DMS114 treated with DMSO at 0.1 percent for 48 hours (cell line): ENCODE data around the gene ASAP3.

Experiments
- DNase-seq: peaks from one replicate; lab custom pipeline; 2025; ENCODE audit not compliant: unreplicated experiment; lab: John Stamatoyannopoulos, UW

Gene ASAP3

GRCh38 chr1:23424293-23425192 lies 59.4 kb downstream of the ASAP3 start, which contains the start of gene TCEA3:
Gene TCEA3 (minus strand): TSS chr1:23424748. CDS start chr1:23424633, 115 bp downstream.
- peak; percentile 14 for DNase-seq

DNA sequence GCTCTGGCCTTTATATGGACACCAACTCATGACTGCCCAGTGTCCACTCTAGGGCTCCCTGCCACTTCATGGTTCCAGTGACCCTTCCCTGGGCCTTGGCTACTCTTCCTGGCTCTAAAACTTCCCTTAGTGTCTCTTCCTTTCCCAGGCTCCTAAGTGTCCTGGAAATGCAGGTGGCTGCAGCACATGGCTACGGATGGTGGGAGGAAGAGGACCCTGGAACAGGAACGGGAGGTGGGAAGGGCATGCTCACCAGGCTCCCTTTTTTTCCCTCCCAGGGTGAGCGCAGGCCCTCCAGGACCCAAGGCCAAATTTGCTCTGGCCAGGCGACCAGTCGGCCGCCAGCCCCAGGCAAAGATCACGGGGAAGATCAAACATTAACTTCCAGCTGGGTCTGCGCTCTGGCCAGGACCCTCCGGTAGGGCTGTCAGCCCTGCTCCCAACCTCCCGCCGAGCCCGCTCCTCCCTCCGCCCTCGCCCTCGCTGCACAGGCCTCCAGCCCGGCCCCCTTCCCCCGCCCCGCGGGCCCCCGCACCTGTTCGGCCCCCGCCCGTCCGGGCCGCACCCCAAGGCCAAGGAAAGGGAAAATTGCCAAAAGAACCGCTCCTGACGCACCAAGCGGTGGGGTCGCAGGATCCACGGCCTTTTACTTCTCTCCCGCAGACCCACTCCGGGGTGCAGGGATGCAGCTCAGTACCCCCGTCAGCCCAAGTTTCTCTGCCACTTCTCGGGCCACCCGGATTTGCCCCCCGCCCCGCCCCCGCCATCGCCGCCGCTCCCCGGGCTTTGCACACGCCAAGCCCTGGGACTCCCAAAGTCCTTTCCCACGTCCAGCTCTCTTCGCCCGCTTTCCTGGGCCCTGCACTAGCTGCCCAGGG lies 60.3 kb downstream of the ASAP3 start:
- peak; percentile 26 for DNase-seq

GRCh38 chr1:23422941-23423340 lies 61.0 kb downstream of the ASAP3 start:
- DNase-seq, result no peak

GRCh38 chr1:23422241-23422877 lies 61.6 kb downstream of the ASAP3 start:
- peak; percentile 17 for DNase-seq

DNA sequence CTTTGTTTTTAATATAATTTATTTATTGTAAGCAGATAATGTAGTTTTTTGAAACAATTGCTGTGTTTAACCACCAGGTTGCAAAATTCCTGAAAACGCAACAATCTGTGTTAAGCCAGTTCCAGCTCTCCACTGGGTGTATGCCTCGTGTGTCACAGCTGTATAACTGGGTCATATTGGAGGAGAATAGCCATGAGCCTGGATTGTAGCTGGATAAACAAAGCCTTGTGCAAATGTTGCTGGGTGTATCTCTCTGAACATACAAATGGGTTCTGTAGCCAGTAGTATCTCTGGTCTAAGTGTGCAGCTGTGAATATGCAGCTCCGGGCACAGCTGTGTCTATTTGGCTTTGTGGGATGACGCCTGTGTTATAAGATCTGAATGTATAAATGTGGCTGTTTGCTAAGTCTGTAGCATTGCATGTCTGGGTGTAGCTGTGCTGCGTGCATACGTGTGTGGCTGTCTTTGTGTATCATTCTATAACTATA lies 62.2 kb downstream of the ASAP3 start:
- DNase-seq, result no peak

- DNase-seq, result no peak
Measured at GRCh38 chr1:23421343-23421742, 62.6 kb downstream of the ASAP3 start.

DNA sequence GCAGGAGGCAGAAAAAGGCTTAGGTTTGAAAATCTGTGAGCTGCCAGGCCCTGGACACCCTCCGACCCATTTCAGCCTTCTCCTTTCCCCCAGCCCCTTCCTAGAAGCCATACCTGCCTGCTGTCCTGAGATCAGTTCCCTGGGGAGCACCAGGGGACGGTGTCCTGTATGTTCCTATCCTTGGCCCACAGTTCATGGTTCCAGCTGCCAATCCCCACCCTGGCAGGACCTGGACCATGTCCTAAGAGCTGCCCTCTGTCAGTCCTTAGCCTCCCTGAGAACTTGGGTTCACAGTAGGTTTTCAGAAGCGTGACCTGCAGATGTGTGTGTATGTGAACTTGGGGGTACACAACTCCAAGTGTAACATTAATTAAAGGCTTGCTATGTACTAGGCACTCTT lies 63.2 kb downstream of the ASAP3 start:
- no peak for DNase-seq

- DNase-seq, result no peak
Measured at GRCh38 chr1:23419180-23419579, 64.8 kb downstream of the ASAP3 start.

- no peak for DNase-seq
Measured at GRCh38 chr1:23417570-23417969, 66.4 kb downstream of the ASAP3 start.

DNA sequence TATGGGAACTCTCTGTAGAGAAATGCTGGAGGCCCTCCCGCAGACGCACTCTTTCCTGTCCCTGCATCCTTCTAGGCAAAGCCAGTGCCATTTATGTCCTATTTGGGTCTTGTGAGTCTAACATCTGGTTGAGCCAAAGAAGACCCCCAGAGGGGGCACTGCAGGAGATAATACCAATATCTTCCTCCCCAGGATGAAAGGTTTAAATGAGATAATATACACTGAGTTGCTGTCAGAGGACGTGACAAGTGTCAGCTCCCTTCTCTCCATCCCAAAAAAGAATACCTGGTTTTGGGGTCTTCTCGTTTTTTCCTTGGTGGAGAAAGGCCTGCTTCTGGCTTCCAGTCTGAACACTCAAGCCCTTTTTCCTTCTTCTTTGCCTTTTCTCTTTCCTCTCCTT lies 67.0 kb downstream of the ASAP3 start:
- DNase-seq, result no peak

- DNase-seq, result no peak
Measured at GRCh38 chr1:23408797-23409290, 75.1 kb downstream of the ASAP3 start.

DNA sequence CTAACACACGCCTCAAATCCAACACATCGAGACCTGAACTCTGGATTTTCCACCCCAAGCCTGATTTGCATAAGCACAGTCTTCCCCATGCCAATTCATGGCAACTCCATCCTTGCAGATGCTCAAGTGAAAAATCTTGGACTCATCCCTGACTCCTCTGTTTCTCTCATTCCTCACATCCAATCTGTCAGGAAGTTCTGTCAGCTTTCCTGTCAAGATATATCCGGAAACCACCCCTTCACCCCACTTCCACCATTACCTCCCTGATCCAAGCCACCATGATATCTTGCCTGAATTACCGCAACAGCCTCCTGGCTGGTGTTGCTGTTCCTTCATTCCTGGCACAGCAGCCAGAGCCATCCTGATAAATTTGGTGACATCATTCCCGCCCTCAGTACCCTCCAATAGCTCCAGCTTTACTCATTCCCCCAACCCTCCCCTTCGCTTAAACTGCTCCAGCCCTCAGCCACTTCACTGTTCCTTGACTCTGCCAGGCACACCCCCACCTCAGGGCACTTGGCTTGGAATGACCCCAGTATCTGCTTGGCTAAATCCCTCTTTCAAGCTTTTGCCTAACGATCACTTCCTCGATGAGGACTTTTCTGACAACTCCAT lies 76.9 kb downstream of the ASAP3 start:
- DNase-seq, result no peak

DNA sequence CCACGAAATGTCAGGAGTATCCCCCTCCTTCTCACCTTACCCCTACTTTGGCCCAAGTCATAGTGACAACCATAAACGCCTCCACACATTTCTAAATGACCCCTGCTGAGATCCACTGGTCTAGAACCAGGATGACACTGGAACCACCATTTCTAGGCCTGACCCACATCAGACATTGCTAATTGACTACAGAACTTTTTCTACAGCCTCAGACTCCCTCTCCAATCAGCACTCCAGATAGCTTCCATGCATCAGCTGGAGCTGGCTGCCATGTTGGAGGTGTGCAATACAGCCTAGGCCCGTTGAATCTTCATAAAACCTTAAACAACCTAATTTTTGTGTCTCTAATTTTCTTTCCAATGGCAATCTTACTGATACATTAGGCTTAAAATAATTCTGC lies 78.0 kb downstream of the ASAP3 start:
- DNase-seq, result no peak

- DNase-seq, result peak; percentile 12
Measured at GRCh38 chr1:23403735-23404486, 80.1 kb downstream of the ASAP3 start.

- no peak for DNase-seq
Measured at GRCh38 chr1:23403355-23403734, 80.6 kb downstream of the ASAP3 start.

DNA sequence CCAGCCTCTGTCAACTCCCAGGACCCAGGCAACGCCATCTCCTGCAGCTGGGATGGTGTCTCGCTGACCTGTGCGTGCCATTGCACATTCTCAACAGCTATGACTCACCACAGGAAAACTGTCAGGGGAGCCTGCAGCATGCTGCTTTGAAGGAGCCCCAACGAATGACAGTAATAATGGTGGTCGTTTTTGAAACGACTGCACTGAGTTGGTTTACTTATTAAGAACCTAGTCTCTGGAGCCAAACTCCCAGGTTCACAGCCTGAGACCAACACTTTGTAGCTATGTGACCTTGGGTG lies 81.0 kb downstream of the ASAP3 start:
- DNase-seq, result no peak

GRCh38 chr1:23402286-23403037 lies 81.5 kb downstream of the ASAP3 start:
- DNase-seq, result no peak

GRCh38 chr1:23401313-23401712 lies 82.7 kb downstream of the ASAP3 start:
- DNase-seq, result no peak

GRCh38 chr1:23400324-23401114 lies 83.5 kb downstream of the ASAP3 start:
- no peak for DNase-seq
